IPS-20b (cell line): ENCODE measurements around the gene BAG3.
"Not testable (repeated sequence)": the region's sequence is repeated elsewhere in the genome, so short reads cannot be mapped to it uniquely, and the experiment has no call there.

Source experiments
- H3K27ac ChIP-seq: one replicate; pipeline ENCODE4 v1.5.1; 2013; ENCODE audit warnings: low read length
- H3K27me3 ChIP-seq: 2 replicates; pipeline ENCODE4 v1.6.1; 2013; ENCODE audit warnings: mild to moderate bottlenecking, low read length, inconsistent platforms; ENCODE audit not compliant: insufficient read depth
- H3K36me3 ChIP-seq: 2 replicates; pipeline ENCODE4 v1.6.1; 2013; ENCODE audit warnings: low read depth, mild to moderate bottlenecking, inconsistent platforms, low read length, moderate library complexity; ENCODE audit not compliant: insufficient read depth
- H3K4me1 ChIP-seq: 2 replicates; pipeline ENCODE4 v1.6.1; 2013; ENCODE audit warnings: mild to moderate bottlenecking, control low read depth, inconsistent platforms, low read length, moderate library complexity; ENCODE audit not compliant: insufficient read depth
- H3K4me3 ChIP-seq: 2 replicates; pipeline ENCODE4 v1.5.1; 2013; ENCODE audit warnings: mild to moderate bottlenecking, low read length, inconsistent platforms
- H3K9ac ChIP-seq: 2 replicates; pipeline ENCODE4 v1.6.1; 2013; ENCODE audit warnings: low read depth, mild to moderate bottlenecking, inconsistent platforms, low read length, moderate library complexity
- H3K9me3 ChIP-seq: 2 replicates; pipeline ENCODE4 v1.6.1; 2013; ENCODE audit warnings: mild to moderate bottlenecking, low read depth, low read length, inconsistent platforms; ENCODE audit not compliant: insufficient read depth

Gene BAG3

DNA sequence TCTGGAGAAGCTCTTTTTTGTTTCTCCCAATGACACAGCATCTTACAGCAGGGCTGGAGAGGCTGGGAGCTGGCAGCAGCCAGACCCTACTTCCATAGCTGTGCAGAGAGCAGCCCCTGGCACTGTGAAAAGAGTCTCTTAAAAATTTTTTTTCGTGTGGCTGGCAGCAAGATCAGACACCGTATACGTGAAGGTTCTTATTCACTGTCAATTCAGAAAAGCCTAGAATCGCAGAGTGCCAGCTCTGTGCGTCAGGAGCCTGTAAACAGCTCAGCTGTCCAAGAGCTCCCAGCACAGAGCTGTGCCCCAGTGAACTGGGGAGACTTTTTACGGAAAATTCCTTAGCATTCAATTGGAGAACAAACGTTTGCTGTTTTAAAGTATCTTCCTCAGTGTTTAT lies 6.5 kb downstream of the BAG3 start:
- peaks cover 17% of the 10 kb centered on the region for H3K4me1 ChIP-seq
- H3K27me3 ChIP-seq: no peaks in the 10 kb centered on the region
- no peaks in the 10 kb centered on the region for H3K9me3 ChIP-seq
- H3K36me3 ChIP-seq: no peaks in the 10 kb centered on the region
- H3K9ac ChIP-seq: no peak overlapping the region
- H3K27ac ChIP-seq: no peak overlapping the region
- no peak overlapping the region for H3K4me3 ChIP-seq

DNA sequence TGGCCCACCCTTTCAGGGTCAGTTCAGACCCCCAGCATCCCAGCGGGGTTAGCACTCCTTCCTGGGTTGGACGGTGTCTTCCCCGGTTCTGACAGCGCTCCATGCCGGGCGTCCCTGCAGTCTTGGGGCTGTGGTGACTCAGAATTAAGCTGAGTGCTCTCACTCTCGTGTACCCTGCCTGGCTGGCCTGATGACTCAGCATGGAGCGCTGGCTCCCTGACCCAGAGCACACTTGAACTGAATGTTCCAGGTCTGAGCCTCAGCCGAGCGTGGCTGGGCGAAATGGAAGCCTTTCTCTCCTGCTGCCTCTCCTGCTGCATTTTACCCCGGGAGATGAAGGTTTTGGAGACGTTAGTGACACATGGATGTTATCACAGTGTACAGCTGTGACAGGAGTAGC lies 7.1 kb downstream of the BAG3 start:
- H3K36me3 ChIP-seq: no peaks in the 10 kb centered on the region
- H3K27ac ChIP-seq: no peak overlapping the region
- H3K27me3 ChIP-seq: no peaks in the 10 kb centered on the region
- no peaks in the 10 kb centered on the region for H3K9me3 ChIP-seq
- H3K9ac ChIP-seq: peak overlapping the region; percentile 36; the same call in 1 of the 2 replicates
- H3K4me1 ChIP-seq: peaks cover 13% of the 10 kb centered on the region
- H3K4me3 ChIP-seq: no peak overlapping the region

DNA sequence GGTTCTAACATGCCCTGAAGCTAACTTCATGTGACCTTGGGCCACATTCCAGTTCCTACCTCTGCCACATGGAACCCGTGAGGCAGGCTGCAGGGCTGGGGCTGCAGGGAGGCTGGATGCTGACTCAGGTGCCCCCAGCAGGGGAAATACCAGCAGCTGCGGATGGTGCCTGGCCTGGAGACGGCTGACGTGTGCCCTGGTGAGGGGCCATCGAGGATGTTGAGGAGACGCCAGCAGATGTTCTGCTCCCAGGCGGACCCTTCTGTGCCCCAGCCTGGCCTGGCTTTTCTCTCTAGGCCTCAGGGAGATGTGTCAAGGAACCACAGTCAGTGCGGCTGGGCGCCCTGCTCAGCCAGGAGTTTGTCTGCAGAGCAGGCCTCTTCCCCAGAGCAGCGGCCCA lies 8.8 kb downstream of the BAG3 start:
- H3K36me3 ChIP-seq: no peaks in the 10 kb centered on the region

DNA sequence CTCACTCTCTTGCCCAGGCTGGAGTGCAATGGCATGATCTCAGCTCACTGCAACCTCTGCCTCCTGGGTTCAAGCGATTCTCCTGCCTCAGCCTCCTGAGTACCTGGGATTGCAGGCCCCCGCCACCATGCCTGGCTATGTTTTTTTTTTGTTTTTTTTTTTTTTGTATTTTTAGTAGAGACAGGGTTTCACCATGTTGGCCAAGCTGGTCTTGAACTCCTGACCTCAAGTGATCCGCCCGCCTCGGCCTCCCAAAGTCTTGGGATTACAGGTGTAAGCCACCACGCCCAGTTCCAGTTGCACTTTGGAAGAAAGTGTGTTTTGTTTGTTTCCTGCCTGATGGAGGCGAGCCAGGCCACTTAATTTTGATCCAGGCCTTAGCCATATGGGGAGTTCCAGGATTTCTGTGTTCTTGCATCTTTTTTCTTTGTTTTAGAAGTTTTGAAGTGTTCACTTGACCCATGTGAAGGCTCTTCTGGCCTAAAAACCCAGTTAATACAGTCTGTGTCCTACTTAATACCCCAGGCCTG lies 11.0 kb downstream of the BAG3 start:
- not testable (repeated sequence) for H3K4me3 ChIP-seq, H3K36me3 ChIP-seq, H3K27ac ChIP-seq, H3K9ac ChIP-seq, H3K9me3 ChIP-seq, H3K4me1 ChIP-seq, H3K27me3 ChIP-seq

More for the DNA sequence above, 8.8 kb downstream of the BAG3 start:
- no peaks in the 10 kb centered on the region for H3K9me3 ChIP-seq
- H3K4me3 ChIP-seq: no peak overlapping the region
- H3K27me3 ChIP-seq: no peaks in the 10 kb centered on the region
- H3K27ac ChIP-seq: no peak overlapping the region
- H3K4me1 ChIP-seq: peaks cover 7% of the 10 kb centered on the region
- H3K9ac ChIP-seq: no peak overlapping the region

DNA sequence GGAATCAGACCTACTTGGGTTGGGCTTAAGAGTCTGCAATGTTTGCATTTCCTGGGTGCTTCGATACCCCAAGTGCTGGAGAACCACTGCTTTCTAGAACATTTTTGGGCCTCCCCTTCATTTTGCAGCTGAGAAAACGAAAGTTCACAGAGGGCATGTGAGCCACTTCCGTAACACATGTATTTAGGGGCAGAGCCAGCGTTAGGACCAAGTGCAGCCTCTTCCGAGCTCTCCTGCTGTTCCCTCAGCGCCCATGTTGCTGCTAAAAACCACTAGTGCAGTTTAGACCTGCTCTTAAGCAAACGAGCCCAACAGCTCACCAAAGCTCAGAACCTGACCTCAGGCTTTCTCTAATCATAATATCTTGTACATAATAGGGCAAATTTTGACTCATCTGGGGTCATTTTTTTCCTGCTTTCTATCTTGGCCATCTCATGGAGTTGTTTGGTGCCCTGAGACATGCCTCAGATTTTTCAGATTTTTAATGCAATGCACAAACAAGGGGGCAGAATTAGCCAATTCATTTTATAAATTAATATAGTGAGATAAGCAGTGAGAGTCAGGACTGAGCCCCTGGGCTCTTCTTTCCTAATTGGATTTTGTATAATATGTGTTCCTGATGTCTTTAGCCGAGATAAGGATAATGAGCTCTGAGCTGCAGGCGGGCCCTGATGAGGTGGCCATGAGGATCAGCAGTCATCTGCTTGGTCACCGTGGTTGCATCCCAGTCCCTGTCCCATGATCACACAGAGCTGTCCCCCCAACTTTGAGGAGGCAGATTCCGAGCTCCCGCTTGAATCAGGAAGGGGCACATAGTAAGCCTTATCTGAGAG lies 12.9 kb downstream of the BAG3 start:
- Histone ChIP-seq H3K4me3 (no peak overlapping the region), H3K36me3 (no peaks in the 10 kb centered on the region), H3K4me1 (peaks cover 13% of the 10 kb centered on the region), H3K9me3 (no peaks in the 10 kb centered on the region), H3K9ac (no peak overlapping the region), H3K27ac (no peak overlapping the region), H3K27me3 (no peaks in the 10 kb centered on the region)

DNA sequence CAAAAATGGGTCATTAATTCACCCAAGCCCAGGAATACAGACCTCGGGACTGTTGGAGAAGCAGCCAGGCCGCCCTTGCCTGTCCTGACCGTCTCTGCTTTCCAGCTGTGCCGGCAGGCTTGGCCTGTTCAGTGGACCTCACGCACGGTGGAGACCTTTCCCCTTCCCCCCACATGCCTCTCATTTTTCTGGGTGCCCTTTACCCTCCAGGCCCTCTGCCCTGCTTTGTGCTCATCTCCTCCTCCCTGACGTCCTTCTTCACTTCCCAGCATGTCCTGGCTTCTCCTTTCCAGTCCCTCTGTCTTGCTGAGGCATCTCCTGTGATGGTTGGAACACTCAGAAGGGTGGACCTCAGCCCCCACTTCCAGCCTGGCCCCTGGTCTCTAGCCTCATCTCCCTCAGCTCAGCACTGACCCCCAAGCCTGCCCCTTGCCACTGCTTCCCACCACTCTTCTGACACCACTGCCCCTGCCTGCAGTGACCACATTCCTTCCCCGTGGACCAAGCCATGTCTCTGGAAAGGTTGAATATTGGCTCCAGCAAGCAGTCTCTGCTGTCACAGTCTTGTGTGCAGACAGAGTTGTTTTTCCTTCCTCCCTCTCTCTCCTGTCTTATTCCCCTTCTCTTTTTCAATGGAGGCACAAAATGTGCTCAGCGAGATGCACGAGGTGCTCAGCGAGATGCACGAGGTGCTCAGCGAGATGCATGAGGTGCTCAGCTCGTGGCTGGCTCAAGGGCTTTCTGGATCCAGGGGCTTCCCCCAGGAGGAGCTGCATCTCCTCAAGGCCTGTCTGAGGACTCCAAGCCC lies 14.9 kb downstream of the BAG3 start:
- Histone ChIP-seq H3K9ac (no peak overlapping the region; the same call in 1 of the 2 replicates), H3K4me1 (peaks cover 13% of the 10 kb centered on the region), H3K27me3 (no peaks in the 10 kb centered on the region), H3K4me3 (no peak overlapping the region), H3K27ac (no peak overlapping the region), H3K36me3 (peaks cover 10% of the 10 kb centered on the region), H3K9me3 (no peaks in the 10 kb centered on the region)

DNA sequence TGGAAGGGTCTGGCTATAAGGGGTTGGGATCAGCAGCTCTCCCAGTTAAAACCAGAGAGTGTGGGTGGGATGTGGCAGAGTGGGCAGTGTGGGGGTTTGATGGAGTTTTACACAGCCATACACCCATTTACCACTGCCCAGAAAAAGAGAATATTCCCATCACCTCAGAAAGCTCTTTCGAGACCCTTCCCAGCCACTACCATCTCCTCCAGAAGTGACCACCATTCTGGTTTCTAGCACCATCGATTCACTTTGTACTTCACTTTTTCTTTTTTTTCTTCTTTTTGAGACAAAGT lies 15.5 kb downstream of the BAG3 start:
- no peaks in the 10 kb centered on the region for H3K27me3 ChIP-seq
- H3K27ac ChIP-seq: no peak overlapping the region
- H3K9ac ChIP-seq: no peak overlapping the region
- H3K4me3 ChIP-seq: no peak overlapping the region
- H3K4me1 ChIP-seq: peaks cover 13% of the 10 kb centered on the region
- peaks cover 15% of the 10 kb centered on the region for H3K36me3 ChIP-seq
- H3K9me3 ChIP-seq: no peaks in the 10 kb centered on the region

DNA sequence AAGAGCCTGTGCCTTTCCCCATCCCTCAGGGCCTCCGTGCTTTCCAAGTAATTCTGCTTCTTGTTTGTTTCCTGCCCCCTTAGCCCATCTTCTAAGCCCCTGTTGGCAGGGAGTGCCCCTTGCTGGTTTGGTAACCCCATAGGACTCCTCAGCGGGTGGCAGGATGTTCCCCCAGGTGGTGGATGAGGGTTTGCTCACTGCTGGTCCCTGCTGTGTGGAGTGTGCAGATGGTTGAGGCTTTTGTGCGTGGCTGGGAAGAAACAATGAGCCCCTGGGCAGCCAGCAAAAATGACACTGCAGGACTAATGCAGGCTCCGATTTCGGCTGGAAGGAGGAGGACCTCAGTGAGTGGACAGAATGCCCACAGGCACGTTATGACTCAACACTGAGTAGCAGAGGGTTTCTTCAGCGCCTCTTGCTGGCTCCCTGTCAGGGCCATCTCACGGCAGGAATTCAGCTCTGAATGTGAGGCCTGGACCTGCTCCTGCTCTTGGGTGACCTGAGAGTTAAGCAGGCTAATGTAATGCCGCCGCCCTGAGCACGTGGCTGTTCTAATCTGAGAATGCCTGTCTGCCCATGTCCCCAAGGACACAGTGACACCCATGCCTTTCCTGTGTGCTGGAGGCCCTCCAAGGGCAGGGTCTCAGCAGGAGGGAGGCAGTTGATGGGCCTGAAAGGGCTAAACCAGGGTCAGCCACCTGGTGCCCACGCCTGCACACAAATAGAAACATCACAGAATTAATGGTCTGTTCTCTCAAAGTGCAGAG lies 16.6 kb downstream of the BAG3 start:
- H3K4me1 ChIP-seq: peaks cover 13% of the 10 kb centered on the region
- H3K36me3 ChIP-seq: peaks cover 22% of the 10 kb centered on the region
- H3K27me3 ChIP-seq: no peaks in the 10 kb centered on the region
- no peak overlapping the region for H3K4me3 ChIP-seq
- H3K9me3 ChIP-seq: no peaks in the 10 kb centered on the region
- H3K9ac ChIP-seq: no peak overlapping the region
- no peak overlapping the region for H3K27ac ChIP-seq

DNA sequence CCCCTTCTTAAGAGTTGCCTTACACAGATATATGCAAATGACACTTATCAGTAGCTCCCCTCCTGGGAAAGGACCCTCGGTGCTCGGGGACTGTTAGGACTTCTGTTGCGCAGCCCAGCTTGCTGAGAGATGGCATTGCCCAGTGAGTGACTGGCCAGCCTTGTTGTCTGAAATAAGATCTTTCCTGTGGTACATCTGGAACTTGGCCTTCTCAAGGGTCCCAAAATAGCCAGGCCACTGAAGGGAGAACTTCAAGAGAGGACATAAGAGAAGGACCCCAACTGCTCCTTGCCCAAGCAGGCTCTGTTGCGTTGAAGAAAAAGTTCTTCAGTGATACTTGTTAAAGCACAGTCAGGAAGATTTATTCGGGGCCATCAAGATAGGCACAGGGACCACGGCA lies 17.3 kb downstream of the BAG3 start:
- Histone ChIP-seq H3K27ac (no peak overlapping the region), H3K9ac (no peak overlapping the region), H3K36me3 (peaks cover 27% of the 10 kb centered on the region), H3K4me1 (peaks cover 17% of the 10 kb centered on the region), H3K4me3 (no peak overlapping the region), H3K27me3 (no peaks in the 10 kb centered on the region), H3K9me3 (no peaks in the 10 kb centered on the region)

DNA sequence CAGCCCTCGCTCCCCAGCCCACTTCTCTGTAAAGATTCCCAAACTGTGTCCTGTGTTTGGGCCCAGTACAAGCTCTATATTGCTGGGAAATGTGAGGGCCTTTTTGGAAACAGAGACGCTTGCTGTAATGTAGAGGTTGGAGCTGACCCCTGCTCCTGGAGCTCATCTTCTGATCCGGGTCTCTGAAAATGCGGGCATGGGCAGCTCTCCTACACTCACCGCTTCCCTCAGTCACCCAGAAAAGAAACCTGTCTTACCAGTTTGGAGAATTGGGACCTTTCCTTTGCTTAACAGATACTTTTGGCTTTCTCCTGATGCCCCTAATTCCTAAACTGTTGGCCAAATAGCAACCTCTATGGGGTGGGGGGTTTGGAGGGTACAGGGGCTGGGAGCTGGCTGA lies 18.2 kb downstream of the BAG3 start:
- Histone ChIP-seq H3K9me3 (no peaks in the 10 kb centered on the region), H3K9ac (no peak overlapping the region), H3K27me3 (no peaks in the 10 kb centered on the region), H3K36me3 (peaks cover 35% of the 10 kb centered on the region), H3K4me3 (no peak overlapping the region), H3K27ac (no peak overlapping the region), H3K4me1 (peaks cover 17% of the 10 kb centered on the region)

DNA sequence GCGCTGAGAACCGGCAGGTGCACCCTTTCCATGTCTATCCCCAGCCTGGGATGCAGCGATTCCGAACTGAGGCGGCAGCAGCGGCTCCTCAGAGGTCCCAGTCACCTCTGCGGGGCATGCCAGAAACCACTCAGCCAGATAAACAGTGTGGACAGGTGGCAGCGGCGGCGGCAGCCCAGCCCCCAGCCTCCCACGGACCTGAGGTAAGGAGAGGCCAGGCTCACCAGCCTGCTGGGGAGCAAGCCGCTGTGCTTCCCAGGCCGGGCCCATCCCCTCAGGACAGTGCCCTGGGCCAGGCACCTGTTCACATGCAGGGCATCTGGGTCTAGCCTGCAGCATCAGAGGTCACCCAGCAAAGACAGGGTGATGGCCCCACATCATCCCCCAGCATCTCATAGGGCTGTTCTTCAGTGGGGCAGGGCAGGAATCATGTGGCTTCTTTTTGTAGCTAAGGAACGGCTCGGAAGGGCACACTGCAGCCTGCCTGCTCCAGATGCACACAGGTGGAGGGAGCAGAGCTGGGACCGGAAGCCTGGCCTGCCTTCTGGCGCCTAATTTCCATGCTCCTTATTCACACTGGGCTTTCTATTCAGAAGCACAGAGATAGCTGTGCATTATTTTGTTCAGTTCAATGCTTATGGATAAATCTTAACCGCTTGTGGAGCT lies 18.9 kb downstream of the BAG3 start:
- Histone ChIP-seq H3K4me1 (peaks cover 17% of the 10 kb centered on the region), H3K9me3 (no peaks in the 10 kb centered on the region), H3K36me3 (peaks cover 37% of the 10 kb centered on the region), H3K27me3 (no peaks in the 10 kb centered on the region), H3K9ac (no peak overlapping the region), H3K4me3 (no peak overlapping the region), H3K27ac (no peak overlapping the region)
